Activated T-cell treated with anti-CD3 and anti-CD28 coated beads, Interleukin-2, amount 50 U/mL, for 48 hours (primary cell): Measurements from ENCODE around the gene CD38.

Experiments
- DNase-seq, 2 experiments: peaks; one replicate each; pipeline ENCODE4 v3.0.0-alpha.2; 2020

The CD38 gene

DNA sequence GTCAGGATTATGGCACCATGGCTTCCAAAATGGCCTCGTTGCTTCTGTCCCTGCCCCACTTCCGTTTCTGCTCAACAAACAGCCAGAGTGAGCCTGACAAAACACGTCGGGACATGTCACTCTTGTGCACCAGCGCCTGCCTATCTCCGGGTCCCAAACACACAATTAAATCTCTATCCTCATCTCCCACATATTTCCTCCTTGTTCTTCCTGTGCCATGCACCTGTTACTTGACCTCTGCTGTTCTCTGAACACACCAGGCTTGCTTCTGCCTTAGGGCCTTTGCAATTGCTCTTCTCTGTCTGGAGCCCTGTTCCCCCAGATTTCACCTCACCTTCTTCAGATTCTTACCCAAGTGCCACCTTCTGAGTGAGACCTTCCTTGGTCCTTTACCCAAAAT is 12.7 kb upstream of the CD38 start:
- no peak for DNase-seq

GRCh38 chr4:15765910-15766697 is 12.0 kb upstream of the CD38 start:
- peak in 1 of 2 experiments; percentile 53 for DNase-seq

DNA sequence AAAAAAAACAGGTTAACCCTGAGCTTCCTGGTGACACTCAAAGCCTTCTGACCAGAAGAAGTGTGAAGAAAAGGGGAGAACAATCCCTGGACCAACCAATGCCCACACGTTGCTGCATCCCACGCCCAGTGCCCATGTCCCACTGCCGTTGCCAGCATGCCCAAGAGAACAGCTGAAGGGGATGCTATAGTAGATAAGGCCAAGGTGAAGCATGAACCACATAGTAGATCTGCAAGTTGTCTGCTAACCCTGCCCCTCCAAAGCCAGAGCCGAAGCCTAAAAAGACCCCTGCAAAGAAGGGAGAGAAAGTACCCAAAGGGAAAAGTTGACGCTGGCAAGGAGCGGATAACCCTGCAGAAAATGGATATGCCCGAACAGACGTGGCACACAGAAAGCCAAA is 11.3 kb upstream of the CD38 start:
- DNase-seq, result no peak

- no peak for DNase-seq
Observed at GRCh38 chr4:15769202-15769601, 8.9 kb upstream of the CD38 start.

DNA sequence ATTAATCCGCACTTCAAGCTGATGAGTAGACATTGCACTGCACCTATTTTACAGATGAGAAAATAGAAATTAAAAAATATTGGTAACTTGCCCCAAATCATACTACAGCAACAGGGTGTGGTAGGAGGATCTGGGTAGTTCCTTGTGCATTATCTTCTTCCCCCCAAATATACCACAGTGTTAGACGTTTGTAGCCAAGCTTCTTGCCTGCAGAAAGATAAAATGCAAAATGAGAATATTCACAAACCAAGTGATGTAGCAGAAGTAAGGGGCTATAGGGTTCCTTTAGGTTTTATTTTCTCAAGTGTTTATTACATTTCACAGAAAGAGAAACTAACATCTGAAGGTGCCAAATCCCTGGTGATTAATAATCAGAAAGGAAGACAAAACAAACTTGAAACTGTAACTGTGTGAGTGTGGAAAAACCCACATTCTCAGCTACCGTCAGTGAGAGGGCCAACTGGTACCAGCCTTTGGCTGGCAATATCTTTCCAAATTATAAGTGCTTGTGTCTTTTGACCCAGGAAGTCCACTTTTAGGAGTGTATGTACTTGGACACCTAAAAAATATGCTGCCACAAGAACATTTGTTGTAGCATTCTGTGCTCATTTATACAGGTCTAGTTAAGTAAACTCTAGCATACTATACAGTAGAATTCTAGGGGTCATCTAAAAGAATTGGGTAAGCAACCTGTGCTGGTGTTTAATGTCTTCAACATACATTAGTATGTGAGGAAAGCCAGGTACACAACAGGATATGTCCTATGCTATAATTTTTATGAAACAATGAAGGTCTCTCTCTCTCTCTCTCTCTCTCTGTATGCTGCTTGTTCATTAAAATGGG is 6.7 kb upstream of the CD38 start:
- DNase-seq, result no peak

DNA sequence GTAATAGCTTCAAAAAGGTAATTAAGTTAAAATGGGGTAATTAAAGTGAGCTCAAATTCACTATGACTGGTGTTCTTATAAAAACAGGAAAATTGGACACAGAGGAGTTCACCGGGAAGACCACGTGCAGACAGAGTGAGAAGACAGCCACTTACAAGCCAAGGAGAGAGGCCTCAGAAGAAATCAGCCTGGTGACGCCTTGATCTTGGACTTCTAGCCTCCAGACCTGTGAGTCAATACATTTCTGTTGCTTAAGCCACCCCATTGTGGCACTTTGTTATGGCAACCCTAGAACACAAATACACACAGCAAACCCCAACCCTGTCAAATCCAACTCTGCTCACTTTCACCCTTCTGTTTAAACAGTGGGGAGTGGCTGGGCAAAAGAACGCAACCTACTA is 4.1 kb upstream of the CD38 start:
- no peak for DNase-seq

DNA sequence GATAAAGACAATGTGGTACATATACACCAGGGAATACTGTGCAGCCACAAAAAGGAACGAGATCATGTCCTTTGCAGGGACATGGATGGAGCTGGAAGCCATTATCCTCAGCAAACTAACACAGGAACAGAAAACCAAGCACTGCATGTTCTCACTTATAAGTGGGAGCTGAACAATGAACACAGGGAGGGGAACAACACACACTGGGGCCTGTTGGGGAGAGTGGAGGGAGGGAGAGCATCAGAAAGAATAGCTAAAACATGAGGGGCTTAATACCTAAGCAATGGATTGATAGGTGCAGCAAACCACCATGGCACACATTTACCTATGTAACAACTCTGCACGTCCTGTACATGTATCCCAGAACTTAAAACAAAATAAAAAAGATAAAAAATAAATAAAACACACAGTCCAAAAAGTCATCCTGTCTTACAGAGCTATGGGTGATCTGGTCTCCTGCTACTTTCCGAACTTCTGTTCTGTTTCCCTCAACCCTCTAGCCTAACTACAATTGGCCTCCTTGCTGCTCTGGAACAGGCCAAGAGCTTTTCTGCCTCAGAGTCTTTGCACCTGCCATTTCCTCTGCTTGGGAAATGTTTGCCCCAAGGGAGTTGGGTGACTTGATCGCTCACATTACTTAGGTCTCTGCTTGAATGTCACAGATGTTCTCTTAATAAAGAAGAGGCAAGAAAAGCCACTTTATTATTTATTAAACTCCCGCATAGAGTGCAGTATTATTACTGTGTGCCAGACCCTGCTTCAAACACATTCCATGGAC is 1.1 kb upstream of the CD38 start:
- DNase-seq, result no peak

DNA sequence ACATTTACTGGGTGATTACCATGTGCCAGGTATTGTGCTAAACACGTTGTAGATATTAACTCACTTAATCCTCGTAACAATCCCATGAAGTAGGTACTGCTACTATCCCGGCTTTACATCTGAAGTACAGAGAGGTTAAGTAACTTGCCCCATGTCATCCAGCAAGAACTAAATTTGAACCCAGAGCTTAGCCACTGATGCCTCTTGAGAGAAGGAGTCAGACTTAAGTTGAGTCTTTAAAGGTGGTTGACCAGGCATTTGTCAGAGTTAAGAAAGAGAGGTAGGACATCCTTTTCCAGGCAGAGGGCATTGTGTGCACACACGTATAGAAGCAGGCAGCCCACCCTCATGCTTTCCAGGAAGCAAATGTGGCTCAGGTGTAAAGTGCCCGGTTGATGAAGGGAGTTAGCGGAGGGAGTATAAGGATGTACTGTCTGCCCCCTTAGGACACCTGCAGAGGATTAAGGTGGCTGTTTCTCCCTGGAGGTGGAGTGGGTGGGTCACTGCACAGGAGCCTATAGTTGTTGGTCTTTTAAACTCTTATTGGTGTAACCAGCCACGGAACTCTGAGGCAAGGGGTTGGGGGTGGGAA is 335 bp upstream of the CD38 start:
- no peak for DNase-seq

- no peak for DNase-seq
Observed at GRCh38 chr4:15779306-15779705, 1.2 kb downstream of the CD38 start.

DNA sequence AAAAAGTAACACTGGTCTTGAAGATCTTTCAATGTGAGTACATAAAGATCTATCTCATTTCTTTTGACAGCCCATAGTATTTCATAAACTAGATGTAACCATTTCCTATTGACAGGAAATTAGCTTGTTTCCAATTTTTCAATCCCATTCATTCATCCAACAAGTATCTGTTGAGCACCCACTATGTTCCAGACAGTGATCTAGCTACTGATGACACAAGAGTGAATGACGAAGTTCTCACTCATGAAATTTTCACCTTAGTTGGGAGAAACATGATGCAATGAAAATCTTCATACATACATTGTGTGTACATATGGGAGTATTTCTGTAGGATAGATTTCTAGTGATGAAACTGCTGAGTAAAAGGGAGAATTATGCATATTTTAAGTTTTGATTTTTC is 1.7 kb downstream of the CD38 start:
- no peak for DNase-seq

DNA sequence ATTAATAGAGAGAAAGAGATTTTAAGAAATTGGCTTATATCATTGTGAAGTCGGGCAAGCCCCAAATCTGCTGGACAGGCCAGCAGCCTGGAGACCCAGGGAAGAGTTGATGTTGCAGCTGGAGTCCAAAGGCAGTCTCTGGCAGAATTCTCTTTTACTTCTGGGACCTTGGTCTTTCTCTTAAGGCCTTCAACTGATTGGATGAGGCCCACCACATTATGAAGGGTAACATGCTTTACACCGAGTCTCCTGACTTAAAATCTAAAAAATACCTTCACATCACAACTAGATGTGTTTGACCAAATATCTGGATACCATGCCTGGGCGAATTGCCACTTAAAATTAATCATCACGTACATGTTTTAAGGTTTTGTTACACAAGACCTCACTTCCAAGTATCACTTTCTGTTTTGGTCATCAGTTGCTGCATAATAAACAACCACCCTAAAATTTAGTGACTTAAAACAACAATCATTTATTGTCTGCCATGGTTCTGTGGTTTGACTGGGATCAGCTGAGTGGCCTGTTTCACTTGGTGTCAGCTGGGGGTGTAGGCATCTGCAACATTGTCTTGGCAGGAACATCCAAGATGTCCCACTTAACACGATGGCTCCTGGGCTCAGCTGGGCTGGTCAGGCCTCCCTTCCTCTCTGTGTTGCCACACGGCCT is 3.4 kb downstream of the CD38 start:
- DNase-seq, result peak; percentile 47 to 48

- no peak for DNase-seq
Observed at GRCh38 chr4:15783676-15784075, 5.5 kb downstream of the CD38 start.

DNA sequence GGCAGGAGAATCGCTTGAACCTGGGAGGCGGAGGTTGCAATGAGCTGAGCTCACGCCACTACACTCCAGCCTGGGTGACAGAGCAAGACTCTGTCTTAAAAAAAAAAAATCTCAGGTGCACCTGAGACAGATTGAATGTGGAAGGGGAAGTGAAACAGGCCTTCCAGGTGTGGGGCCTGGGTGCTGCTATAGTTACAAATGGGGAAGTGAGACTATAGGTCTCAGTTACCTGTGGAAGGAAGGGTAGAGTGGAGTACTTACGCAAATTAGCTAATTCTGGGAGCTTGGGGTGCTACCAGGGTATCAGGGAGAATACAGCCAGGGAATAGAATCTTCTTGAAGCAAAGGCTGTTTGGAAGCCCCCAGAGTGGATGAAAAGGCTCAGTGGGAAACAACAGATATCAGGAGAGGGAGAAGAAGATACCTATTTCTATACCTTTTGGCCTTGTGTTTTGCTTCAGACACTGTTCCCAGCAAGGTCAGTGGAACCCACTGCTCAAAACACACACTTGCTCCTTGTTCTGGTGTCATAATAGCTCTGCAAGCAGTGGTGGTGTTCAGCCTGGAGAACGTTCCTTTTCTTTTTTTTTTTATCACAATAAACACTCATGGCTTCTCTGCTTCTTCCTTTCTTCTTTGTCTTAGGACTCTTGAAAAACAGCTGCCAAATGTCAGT is 7.0 kb downstream of the CD38 start:
- no peak for DNase-seq

GRCh38 chr4:15786743-15787142 is 8.6 kb downstream of the CD38 start:
- no peak for DNase-seq

- no peak for DNase-seq
Observed at GRCh38 chr4:15792974-15793373, 14.8 kb downstream of the CD38 start.

- DNase-seq, result no peak
Observed at GRCh38 chr4:15793506-15794363, 15.6 kb downstream of the CD38 start.

- no peak for DNase-seq
Observed at GRCh38 chr4:15794426-15794825, 16.3 kb downstream of the CD38 start.

DNA sequence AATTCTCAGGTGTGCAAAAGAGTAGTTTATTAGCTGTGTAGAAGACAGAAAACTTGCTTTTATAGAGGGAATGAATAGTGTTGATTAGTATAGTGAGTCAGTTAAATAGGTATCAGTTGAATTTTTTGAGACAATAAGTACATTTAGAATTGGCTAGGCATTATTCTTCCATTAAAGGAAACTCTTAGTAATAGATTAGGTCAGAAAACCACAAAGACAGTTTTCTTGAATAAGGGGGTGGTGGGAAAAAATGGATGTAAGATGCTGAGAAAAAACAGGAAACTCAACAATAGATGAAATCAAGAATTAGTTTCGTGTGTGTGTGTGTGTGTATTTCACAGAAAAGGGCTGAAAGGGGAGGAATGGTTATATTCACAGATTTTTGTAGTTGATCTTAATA is 16.8 kb downstream of the CD38 start:
- no peak for DNase-seq

GRCh38 chr4:15797320-15797719 is 19.2 kb downstream of the CD38 start:
- DNase-seq, result no peak

DNA sequence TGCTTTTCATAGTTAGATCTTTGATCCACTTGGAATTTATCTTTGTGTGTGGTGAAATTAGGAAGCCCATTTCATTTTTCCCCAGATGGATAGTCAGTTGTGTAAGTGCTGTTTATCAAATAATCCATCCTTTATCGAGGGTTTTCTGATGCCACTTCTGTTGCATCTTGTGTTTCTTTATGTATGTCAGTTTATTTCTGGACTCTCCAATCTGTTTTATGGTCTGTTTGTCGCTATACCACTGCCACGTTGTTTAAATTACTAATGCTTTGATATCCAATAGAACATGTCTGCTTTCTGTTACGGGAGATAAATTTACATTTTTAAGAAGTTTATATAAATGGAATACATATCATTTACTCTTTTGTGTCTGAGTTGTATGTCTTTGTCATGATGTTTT is 21.0 kb downstream of the CD38 start:
- no peak for DNase-seq

- no peak for DNase-seq
Observed at GRCh38 chr4:15799701-15800100, 21.6 kb downstream of the CD38 start.
